ENCODE measurements around the gene UBL4B. TPM values are rescaled to one million over a fixed set of nuclear protein-coding genes. Genes with fewer than 3 reads are reported as not detected.

Gene UBL4B
- total RNA-seq, 2 donors from 2014 or later, result not detected

- H3K4me1 ChIP-seq, result peaks cover 0 to 31% of the 10 kb centered on the region in 2 donors
- no peaks in the 10 kb centered on the region for H3K36me3 ChIP-seq
- no peaks in the 10 kb centered on the region for H3K9me3 ChIP-seq
- peaks cover 31 to 35% of the 10 kb centered on the region in 2 donors for H3K27me3 ChIP-seq
- no peak overlapping the region for H3K27ac ChIP-seq
- DNase-seq (ENCODE audit: low spot score), result no peak
- no peak overlapping the region for H3K4me3 ChIP-seq
- TF ChIP-seq, protein P1, sequence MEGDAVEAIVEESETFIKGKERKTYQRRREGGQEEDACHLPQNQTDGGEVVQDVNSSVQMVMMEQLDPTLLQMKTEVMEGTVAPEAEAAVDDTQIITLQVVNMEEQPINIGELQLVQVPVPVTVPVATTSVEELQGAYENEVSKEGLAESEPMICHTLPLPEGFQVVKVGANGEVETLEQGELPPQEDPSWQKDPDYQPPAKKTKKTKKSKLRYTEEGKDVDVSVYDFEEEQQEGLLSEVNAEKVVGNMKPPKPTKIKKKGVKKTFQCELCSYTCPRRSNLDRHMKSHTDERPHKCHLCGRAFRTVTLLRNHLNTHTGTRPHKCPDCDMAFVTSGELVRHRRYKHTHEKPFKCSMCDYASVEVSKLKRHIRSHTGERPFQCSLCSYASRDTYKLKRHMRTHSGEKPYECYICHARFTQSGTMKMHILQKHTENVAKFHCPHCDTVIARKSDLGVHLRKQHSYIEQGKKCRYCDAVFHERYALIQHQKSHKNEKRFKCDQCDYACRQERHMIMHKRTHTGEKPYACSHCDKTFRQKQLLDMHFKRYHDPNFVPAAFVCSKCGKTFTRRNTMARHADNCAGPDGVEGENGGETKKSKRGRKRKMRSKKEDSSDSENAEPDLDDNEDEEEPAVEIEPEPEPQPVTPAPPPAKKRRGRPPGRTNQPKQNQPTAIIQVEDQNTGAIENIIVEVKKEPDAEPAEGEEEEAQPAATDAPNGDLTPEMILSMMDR (IDR thresholded peaks at IDR 0.05), result no peak
These were observed 44.8 kb upstream of the UBL4B start for GRCh38 chr1:110067479-110067892.

DNA sequence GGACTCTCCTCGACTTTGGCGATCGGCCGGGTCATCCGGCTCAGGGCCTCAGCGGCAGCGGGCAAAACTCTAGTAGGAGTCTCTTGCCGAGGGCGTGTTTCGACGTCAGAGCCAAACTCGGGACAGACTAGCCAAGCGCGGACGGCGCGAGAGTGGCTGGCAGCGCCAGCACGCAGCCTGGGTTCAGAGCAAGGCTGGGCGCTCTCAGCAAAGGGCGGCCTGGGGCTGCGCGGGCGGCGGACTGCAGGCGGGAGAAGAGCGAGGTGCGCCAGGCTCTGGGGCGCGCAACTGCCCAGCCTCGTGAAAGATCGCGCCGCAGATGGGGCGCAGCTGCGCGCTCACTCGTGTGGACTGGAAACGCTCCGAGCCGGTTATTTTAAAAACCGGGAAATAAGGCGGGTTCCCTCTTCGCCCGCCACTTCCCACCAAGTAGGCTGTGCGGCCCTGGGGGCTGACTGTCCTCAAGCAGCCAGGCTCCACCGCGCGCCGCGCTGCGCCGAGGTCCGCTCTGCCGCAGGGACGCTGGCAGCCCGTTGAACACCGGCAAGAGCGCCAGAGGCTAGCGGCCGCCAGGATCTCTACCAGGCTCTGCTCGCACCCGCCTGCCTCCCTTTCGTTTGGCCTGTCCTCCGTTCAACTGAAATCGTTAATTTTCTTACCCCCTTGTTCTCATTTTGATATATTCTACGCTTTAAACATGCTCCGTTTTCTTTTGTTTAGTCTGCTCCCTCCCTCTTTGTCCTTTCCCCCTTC lies 44.2 kb upstream of the UBL4B start:
- Histone ChIP-seq H3K27me3 (peaks cover 31 to 35% of the 10 kb centered on the region in 2 donors), H3K4me1 (peaks cover 0 to 31% of the 10 kb centered on the region in 2 donors), H3K27ac (no peak overlapping the region), H3K4me3 (peak overlapping the region in 1 of 2 donors; percentile 2), H3K9me3 (no peaks in the 10 kb centered on the region), H3K36me3 (no peaks in the 10 kb centered on the region)
- no peak for DNase-seq (ENCODE audit: low spot score)
- TF ChIP-seq, protein P1 (IDR thresholded peaks at IDR 0.05), result no peak

GRCh38 chr1:110068646-110069403 lies 43.4 kb upstream of the UBL4B start:
- no peaks in the 10 kb centered on the region for H3K36me3 ChIP-seq
- peak overlapping the region in 1 of 2 donors; percentile 2 for H3K4me3 ChIP-seq
- H3K9me3 ChIP-seq, result no peaks in the 10 kb centered on the region
- H3K4me1 ChIP-seq, result peaks cover 0 to 31% of the 10 kb centered on the region in 2 donors
- no peak for DNase-seq (ENCODE audit: low spot score)
- peaks cover 31 to 35% of the 10 kb centered on the region in 2 donors for H3K27me3 ChIP-seq
- TF ChIP-seq, protein P1 (IDR thresholded peaks at IDR 0.05), result no peak
- no peak overlapping the region for H3K27ac ChIP-seq

DNA sequence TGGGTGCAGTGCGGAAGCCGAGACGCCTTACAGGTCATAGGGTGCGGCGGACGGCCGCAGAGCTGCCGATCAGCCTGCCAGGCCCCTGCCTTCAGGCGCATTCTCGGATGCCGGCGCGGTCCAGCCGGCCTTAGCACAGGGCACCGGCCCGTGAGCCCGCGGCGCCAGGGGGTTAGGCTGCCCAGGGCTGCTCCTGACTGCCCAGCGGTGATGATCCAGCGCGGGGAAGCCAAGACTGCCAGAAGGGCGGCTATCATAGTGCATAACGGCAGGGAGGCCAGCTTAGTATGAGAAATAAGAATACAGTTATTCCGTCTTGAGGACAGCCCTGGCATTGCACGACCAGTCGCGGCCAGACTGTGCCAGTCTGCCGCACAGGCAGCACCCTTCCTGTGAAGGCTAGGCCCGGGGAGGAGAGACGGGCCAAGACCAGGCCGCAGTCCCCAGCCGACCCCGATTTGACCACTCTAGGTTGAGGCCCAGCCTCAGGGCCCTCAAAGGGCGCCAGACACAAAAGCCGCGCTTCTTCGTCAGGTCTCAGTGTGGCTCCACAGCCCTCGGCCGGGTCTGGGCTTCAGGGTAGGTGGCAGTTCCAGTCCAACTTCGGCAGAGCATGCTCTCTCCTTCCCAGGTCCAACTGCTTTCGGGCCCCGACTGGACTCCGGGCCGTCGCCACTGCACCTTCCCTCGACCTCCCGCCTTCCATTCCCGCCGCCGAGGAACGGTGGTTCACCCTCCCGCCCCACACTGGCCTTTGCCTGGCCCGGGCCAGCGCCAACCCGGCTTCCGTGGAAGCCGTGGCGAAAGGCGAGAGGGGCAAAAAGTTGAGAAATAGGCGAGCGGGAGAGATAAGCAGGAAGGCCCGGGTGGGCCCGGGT lies 42.6 kb upstream of the UBL4B start:
- Histone ChIP-seq H3K9me3 (no peaks in the 10 kb centered on the region), H3K4me1 (peaks cover 0 to 31% of the 10 kb centered on the region in 2 donors), H3K27me3 (peaks cover 31 to 35% of the 10 kb centered on the region in 2 donors), H3K4me3 (peak overlapping the region in 1 of 2 donors; percentile 32), H3K36me3 (no peaks in the 10 kb centered on the region), H3K27ac (no peak overlapping the region)
- DNase-seq (ENCODE audit: low spot score), result no peak
- TF ChIP-seq, protein P1 (IDR thresholded peaks at IDR 0.05), result no peak

DNA sequence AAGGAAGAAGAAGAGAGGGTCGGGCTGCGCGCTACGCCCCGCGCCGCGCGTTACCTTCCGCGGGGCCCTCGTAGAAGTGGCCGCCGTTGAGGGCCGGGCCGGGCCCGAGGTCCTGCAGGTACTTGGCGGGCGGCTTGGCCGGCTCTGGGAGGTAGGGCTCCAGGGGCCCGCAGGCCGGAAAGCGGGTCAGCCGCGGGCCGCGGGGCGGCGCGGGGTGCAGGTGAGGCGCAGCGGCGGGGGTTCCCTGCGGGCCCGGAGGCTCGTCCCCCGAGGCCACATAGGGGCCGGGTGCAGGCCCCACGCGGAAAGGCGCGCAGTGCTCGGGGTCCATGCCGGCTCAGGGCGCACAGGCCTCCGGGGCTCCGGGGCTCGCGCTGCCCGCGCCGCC lies 42.0 kb upstream of the UBL4B start:
- TF ChIP-seq, protein P1 (IDR thresholded peaks at IDR 0.05), result no peak
- Histone ChIP-seq H3K9me3 (no peaks in the 10 kb centered on the region), H3K27ac (no peak overlapping the region), H3K27me3 (peaks cover 31 to 35% of the 10 kb centered on the region in 2 donors), H3K36me3 (no peaks in the 10 kb centered on the region), H3K4me3 (peak overlapping the region in 1 of 2 donors; percentile 32), H3K4me1 (peaks cover 0 to 31% of the 10 kb centered on the region in 2 donors)
- DNase-seq (ENCODE audit: low spot score), result no peak
